K562 (cell line): Measurements from ENCODE around the gene RXYLT1. TPM values are rescaled to one million over a fixed set of nuclear protein-coding genes. Genes with fewer than 3 reads are reported as not detected.

Experiments used
- ATAC-seq: fragments of 200-7000 bp; cut with Tn5 transposase; 3 replicates; pipeline ENCODE4 v1.9.1; 2020; ENCODE audit warnings: moderate library complexity
- BruUV-seq: library from RNA; stranded (reverse); fragments of 400-500 nt; replicated peaks from 2 replicates; lab custom pipeline; 2021; lab: Mats Ljungman, UMichigan
- CTCF ChIA-PET: fragments of 300-600 bp; formaldehyde crosslinking; extraction: SDS; loops from one replicate; lab custom pipeline; 2021; ENCODE audit warnings: low intra/inter-chr PET ratio; lab: Yijun Ruan, JAX
- POLR2A ChIA-PET: fragments of 300-600, 350-650 bp; sonication (Branson Sonifier 250); formaldehyde crosslinking; extraction: SDS; loops from one replicate; lab custom pipeline; 2021; ENCODE audit warnings: antibody characterized with exemption, inconsistent platforms; lab: Yijun Ruan, JAX
- DNase-seq, 4 experiments: peaks; one replicate each; pipeline versions ENCODE4 v3.0.0 to v3.0.0-alpha.2; 2011 to 2018; ENCODE audit warnings: low spot score in 3 of 4, mixed read lengths in 3 of 4; ENCODE audit errors: extremely low read depth in 1 of 4
- FAIRE-seq: peaks from 2 replicates; lab custom pipeline; 2011; peaks lifted over from hg19 to GRCh38; lab: Jason Lieb, UNC
- H2AFZ ChIP-seq: 2 replicates; pipeline ENCODE4 v1.6.0; 2011; ENCODE audit warnings: low read depth, low read length, control low read depth, inconsistent platforms
- H3K27ac ChIP-seq: fragments of 200-600 bp; 3 replicates; pipeline ENCODE4 v1.8.0; 2011; ENCODE audit warnings: low read depth, mild to moderate bottlenecking, control low read depth, inconsistent platforms, low read length, moderate library complexity, mixed read lengths; ENCODE audit errors: extremely low read depth
- H3K27me3 ChIP-seq, 2 experiments: fragments of 300-600 bp in 1 of 2; 2 replicates in 1 of 2; 3 replicates in 1 of 2; pipeline versions ENCODE4 v1.6.0 to v1.8.0; 2011; ENCODE audit warnings: inconsistent platforms in 2 of 2, low read length in 2 of 2, mild to moderate bottlenecking in 1 of 2, mixed read lengths in 1 of 2, moderate library complexity in 1 of 2; ENCODE audit not compliant: control insufficient read depth in 2 of 2, insufficient read depth in 2 of 2
- H3K36me3 ChIP-seq: fragments of 300-600 bp; 3 replicates; pipeline ENCODE4 v1.8.0; 2011; ENCODE audit warnings: mild to moderate bottlenecking, low read length, inconsistent platforms; ENCODE audit not compliant: control insufficient read depth, insufficient read depth
- H3K4me1 ChIP-seq, 2 experiments: fragments of 200-600 bp in 1 of 2; replicated peaks in 1 of 2; 2 replicates in 1 of 2; 3 replicates in 1 of 2; pipeline versions ENCODE4 v1.5.1 to v1.8.0; 2011; ENCODE audit warnings: inconsistent platforms in 2 of 2, low read length in 2 of 2, mild to moderate bottlenecking in 1 of 2, mixed read lengths in 1 of 2, moderate library complexity in 1 of 2; ENCODE audit not compliant: control insufficient read depth in 2 of 2, insufficient read depth in 2 of 2
- H3K4me2 ChIP-seq: 2 replicates; pipeline ENCODE4 v1.6.1; 2011; ENCODE audit warnings: low read length, control low read depth, inconsistent platforms, mixed read lengths; ENCODE audit not compliant: insufficient read depth
- H3K4me3 ChIP-seq: fragments of 200-600 bp; sonication (generic), shearing (Covaris generic); 2 replicates; pipeline ENCODE4 v1.5.1; 2016; ENCODE audit warnings: control low read depth, inconsistent platforms
- H3K79me2 ChIP-seq: fragments of 200-600 bp; 3 replicates; pipeline ENCODE4 v1.8.0; 2011; ENCODE audit warnings: low read length, inconsistent platforms; ENCODE audit not compliant: control insufficient read depth, insufficient read depth
- H3K9ac ChIP-seq, 2 experiments: 2 replicates each; pipeline versions ENCODE4 v1.6.0 to v1.6.1; 2011; ENCODE audit warnings: low read depth in 2 of 2, low read length in 2 of 2, control low read depth in 1 of 2, inconsistent platforms in 1 of 2, mild to moderate bottlenecking in 1 of 2, mixed read lengths in 1 of 2; ENCODE audit not compliant: insufficient read depth in 1 of 2
- H3K9me1 ChIP-seq: one replicate; pipeline ENCODE4 v1.6.0; 2011; ENCODE audit warnings: inconsistent platforms, mild to moderate bottlenecking, low read length, moderate library complexity; ENCODE audit not compliant: control insufficient read depth, insufficient read depth
- H3K9me3 ChIP-seq: replicated peaks from 2 replicates; pipeline ENCODE4 v1.5.1; 2011; ENCODE audit warnings: low read depth, low read length, inconsistent platforms; ENCODE audit not compliant: control insufficient read depth, insufficient read depth
- H4K20me1 ChIP-seq: replicated peaks from 2 replicates; pipeline ENCODE4 v1.6.1; 2011; ENCODE audit warnings: low read length, inconsistent platforms, mixed read lengths; ENCODE audit not compliant: control insufficient read depth, insufficient read depth
- ARID4B ChIP-seq: sonication (generic); formaldehyde crosslinking; IDR thresholded peaks from 2 replicates; pipeline ENCODE4 v1.8.0; 2022; ENCODE audit warnings: mild to moderate bottlenecking, missing genetic modification reagents
- TARDBP ChIP-seq: fragments of 450-650 bp; IDR thresholded peaks from 2 replicates; pipeline ENCODE4 v1.6.1; 2016
- ZBTB49 ChIP-seq: sonication (generic); formaldehyde crosslinking; IDR thresholded peaks from 2 replicates; pipeline ENCODE4 v1.8.0; 2022; ENCODE audit warnings: missing genetic modification reagents, mild to moderate bottlenecking, borderline replicate concordance
- ZNF174 ChIP-seq: fragments of 250-450 bp; sonication (Bioruptor Pico); IDR thresholded peaks from 2 replicates; pipeline ENCODE4 v1.4.0; 2020; ENCODE audit warnings: mild to moderate bottlenecking
- ZNF280A ChIP-seq: fragments of 450-650 bp; IDR thresholded peaks from 2 replicates; pipeline ENCODE4 v1.6.1; 2018; ENCODE audit warnings: mild to moderate bottlenecking, low read depth; ENCODE audit not compliant: partially characterized antibody
- WGBS: fragments of 100-300 bp; shearing (Covaris generic); methylation state at CpG from one replicate; pipeline ENCODE4 v1.1.6; 2016; ENCODE audit warnings: low coverage, mixed read lengths; ENCODE audit not compliant: insufficient coverage; ENCODE audit errors: missing lambda C conversion rate; 5-methylcytosine and 5-hydroxymethylcytosine counted together
- in situ Hi-C: fragments of 300-500 bp; cut with MboI; formaldehyde crosslinking; loops from 4 replicates; pipeline ENCODE4 v1.15.0; 2018; ENCODE audit warnings: inconsistent platforms, mixed read lengths
- intact Hi-C: fragments of 100-400 bp; cut with micrococcal nuclease; formaldehyde crosslinking; loops from 2 replicates; pipeline ENCODE4 v1.14.2; 2022
- polyA plus RNA-seq, 8 experiments: library from polyadenylated mRNA; depleted of rRNA in 4 of 8; stranded (reverse) in 5 of 8; unstranded in 3 of 8; fragments of >200 nt; fragmentation: Nextera tagmentation in 2 of 8; fragmentation: Illumina TruSeq in 1 of 8; extraction: Ambion mirVana in 2 of 8; extraction: Trizol in 1 of 8; gene quantifications; 2 replicates each; pipeline versions ENCODE4 v1.2.1 to v1.2.3, GENCODE V29; 2011 to 2014; ENCODE audit warnings: inconsistent platforms in 1 of 8, missing spikeins in 1 of 8
- total RNA-seq, 7 experiments: library from RNA; depleted of rRNA in 6 of 7; stranded (reverse); fragments of >200 nt in 6 of 7; fragmentation: Illumina TruSeq in 2 of 7; extraction: Trizol in 2 of 7; gene quantifications; 2 replicates each; pipeline versions ENCODE4 v1.2.1 to v1.2.3, GENCODE V29; 2011 to 2021; ENCODE audit warnings: low replicate concordance in 1 of 7

RXYLT1 gene
- total and polyA plus RNA-seq, 9 of the 15 experiments (the other 6 are each of a cell fraction or from before 2014, with no cell fraction given) = 6.7 to 26.5 (median 20.9) TPM

- ChIA-PET POLR2A (no interaction called here), CTCF (no interaction called here)
- Histone ChIP-seq H3K4me3 (no peak overlapping the region), H3K4me2 (no peak overlapping the region), H3K36me3 (no peaks in the 10 kb centered on the region), H3K79me2 (no peaks in the 10 kb centered on the region), H3K9me1 (no peaks in the 10 kb centered on the region), H2AFZ (no peak overlapping the region), H4K20me1 (no peaks in the 10 kb centered on the region), H3K9me3 (no peaks in the 10 kb centered on the region), H3K4me1 (peaks cover 6 to 16% of the 10 kb centered on the region in 2 experiments; a peak in 4 of 5 replicates), H3K27ac (no peak overlapping the region), H3K9ac (no peak overlapping the region), H3K27me3 (peaks cover 25% of the 10 kb centered on the region in 2 experiments; a peak in 4 of 5 replicates)
- intact Hi-C loops = loop anchor here (10.0 kb wide), 1 partner anchor 106 kb away; no protein-coding TSS in a partner anchor
- no peak for FAIRE-seq
- no TSS peak for BruUV-seq
- ATAC-seq = no peak
- no peak for DNase-seq
- no peak for TF ChIP-seq ARID4B (CRISPR knock-in tag)
- TF ChIP-seq ZBTB49 (CRISPR knock-in tag) = no peak
- TF ChIP-seq TARDBP = no peak
- TF ChIP-seq ZNF280A = no peak
- TF ChIP-seq ZNF174 (CRISPR knock-in tag) = no peak
- in situ Hi-C loops = loop anchor here (25.0 kb wide), 1 partner anchor 539 kb away; the partner anchor contains the start of gene C12orf56
- WGBS = 0% methylated on average over 4 of the region's 4 CpGs
Observed at GRCh38 chr12:63848450-63848849, 68.7 kb downstream of the RXYLT1 start.
